Kidney epithelial cell (primary cell): Measurements from ENCODE around the gene PCCA. TPM values are rescaled to one million over a fixed set of nuclear protein-coding genes. Genes with fewer than 3 reads are reported as not detected.

Source experiments
- DNase-seq: peaks from one replicate; pipeline ENCODE4 v3.0.0-alpha.2; 2010; ENCODE audit warnings: low read depth
- H3K27me3 ChIP-seq: 2 replicates; pipeline ENCODE4 v1.6.0; 2011; ENCODE audit warnings: low read length; ENCODE audit not compliant: control insufficient read depth, insufficient read depth
- H3K36me3 ChIP-seq: 2 replicates; pipeline ENCODE4 v1.5.1; 2011; ENCODE audit warnings: low read length; ENCODE audit not compliant: control insufficient read depth, insufficient read depth
- H3K4me3 ChIP-seq: 2 replicates; pipeline ENCODE4 v1.5.1; 2011; ENCODE audit warnings: low read depth, mild to moderate bottlenecking, control low read depth, low read length
- CTCF ChIP-seq: IDR thresholded peaks from 2 replicates; pipeline ENCODE4 v1.5.1; 2011; ENCODE audit warnings: mild to moderate bottlenecking, moderate library complexity, low read length, control low read depth, inconsistent platforms; ENCODE audit not compliant: insufficient read depth, poor library complexity, severe bottlenecking
- total RNA-seq: library from RNA; depleted of rRNA; stranded (reverse); fragments of >200 nt; gene quantifications from 2 replicates; pipeline ENCODE4 v1.2.3, GENCODE V29; 2015

Gene PCCA
- total RNA-seq, 1 donor from 2014 or later = 15.7 TPM

- Histone ChIP-seq H3K4me3 (no peak overlapping the region), H3K36me3 (peaks cover 2% of the 10 kb centered on the region), H3K27me3 (no peaks in the 10 kb centered on the region)
- no peak for DNase-seq
- no peak for TF ChIP-seq CTCF
Measured at GRCh38 chr13:100432611-100433010, 343.7 kb downstream of the PCCA start.

GRCh38 chr13:100433475-100433874 lies 344.6 kb downstream of the PCCA start:
- DNase-seq = no peak
- Histone ChIP-seq H3K36me3 (peaks cover 2% of the 10 kb centered on the region), H3K27me3 (no peaks in the 10 kb centered on the region), H3K4me3 (no peak overlapping the region)
- TF ChIP-seq CTCF = no peak

GRCh38 chr13:100434010-100434763 lies 345.3 kb downstream of the PCCA start:
- Histone ChIP-seq H3K36me3 (peaks cover 2% of the 10 kb centered on the region), H3K4me3 (no peak overlapping the region), H3K27me3 (no peaks in the 10 kb centered on the region)
- no peak for TF ChIP-seq CTCF
- peak; percentile 26 for DNase-seq

GRCh38 chr13:100436099-100436498 lies 347.2 kb downstream of the PCCA start:
- no peak overlapping the region for H3K4me3 ChIP-seq
- no peaks in the 10 kb centered on the region for H3K27me3 ChIP-seq
- no peak for TF ChIP-seq CTCF

GRCh38 chr13:100438059-100438788 lies 349.3 kb downstream of the PCCA start:
- Histone ChIP-seq H3K4me3 (no peak overlapping the region), H3K27me3 (no peaks in the 10 kb centered on the region), H3K36me3 (peaks cover 2% of the 10 kb centered on the region)
- no peak for TF ChIP-seq CTCF
- DNase-seq = no peak

More at GRCh38 chr13:100436099-100436498, 347.2 kb downstream of the PCCA start:
- H3K36me3 ChIP-seq = peaks cover 2% of the 10 kb centered on the region
- no peak for DNase-seq
